Left ventricle myocardium inferior (tissue), 1 donor: Measurements from ENCODE around the gene CYTL1. TPM values are rescaled to one million over a fixed set of nuclear protein-coding genes. Genes with fewer than 3 reads are reported as not detected.
A peak's percentile ranks its signal among the peaks of the same experiment; 100 is the strongest.

Experiments
- DNase-seq: peaks from one replicate; pipeline ENCODE4 v3.0.0-alpha.2; 2020
- H3K27ac ChIP-seq: fragments of 200-600 bp; replicated peaks from 2 replicates; pipeline ENCODE4 v1.8.0; 2021
- H3K27me3 ChIP-seq: fragments of 200-600 bp; 2 replicates; pipeline ENCODE4 v1.8.0; 2021; ENCODE audit warnings: low read depth
- H3K36me3 ChIP-seq: fragments of 200-600 bp; 2 replicates; pipeline ENCODE4 v1.8.0; 2021
- H3K4me1 ChIP-seq: fragments of 200-600 bp; 2 replicates; pipeline ENCODE4 v1.8.0; 2021
- H3K4me3 ChIP-seq: fragments of 200-600 bp; 2 replicates; pipeline ENCODE4 v1.8.0; 2021; ENCODE audit warnings: mild to moderate bottlenecking, moderate library complexity
- H3K9me3 ChIP-seq: fragments of 200-600 bp; replicated peaks from 2 replicates; pipeline ENCODE4 v1.8.0; 2021
- intact Hi-C: fragments of 100-400 bp; cut with micrococcal nuclease; formaldehyde crosslinking; loops from one replicate; pipeline ENCODE4 v1.11.0; 2022
- total RNA-seq: library from RNA; stranded (reverse); fragmentation: NEBNext Ultra II Directional; extraction: Animal tissue kit (Norgen Biotek cat#: 25700); gene quantifications from one replicate; pipeline ENCODE4 v1.2.1, GENCODE V29; 2021
- TF ChIP-seq, protein P1 (sequence below): fragments of 200-600 bp; IDR thresholded peaks from 2 replicates; pipeline ENCODE4 v1.8.0; 2021; ENCODE audit warnings: antibody characterized with exemption, mild to moderate bottlenecking, borderline replicate concordance
- donor health status: DM: no; HTN: yes; CAD: no; lungs with severe emphysema.

Gene CYTL1
- total RNA-seq, 1 donor from 2014 or later, result 0.47 TPM

- TF ChIP-seq, protein P1, sequence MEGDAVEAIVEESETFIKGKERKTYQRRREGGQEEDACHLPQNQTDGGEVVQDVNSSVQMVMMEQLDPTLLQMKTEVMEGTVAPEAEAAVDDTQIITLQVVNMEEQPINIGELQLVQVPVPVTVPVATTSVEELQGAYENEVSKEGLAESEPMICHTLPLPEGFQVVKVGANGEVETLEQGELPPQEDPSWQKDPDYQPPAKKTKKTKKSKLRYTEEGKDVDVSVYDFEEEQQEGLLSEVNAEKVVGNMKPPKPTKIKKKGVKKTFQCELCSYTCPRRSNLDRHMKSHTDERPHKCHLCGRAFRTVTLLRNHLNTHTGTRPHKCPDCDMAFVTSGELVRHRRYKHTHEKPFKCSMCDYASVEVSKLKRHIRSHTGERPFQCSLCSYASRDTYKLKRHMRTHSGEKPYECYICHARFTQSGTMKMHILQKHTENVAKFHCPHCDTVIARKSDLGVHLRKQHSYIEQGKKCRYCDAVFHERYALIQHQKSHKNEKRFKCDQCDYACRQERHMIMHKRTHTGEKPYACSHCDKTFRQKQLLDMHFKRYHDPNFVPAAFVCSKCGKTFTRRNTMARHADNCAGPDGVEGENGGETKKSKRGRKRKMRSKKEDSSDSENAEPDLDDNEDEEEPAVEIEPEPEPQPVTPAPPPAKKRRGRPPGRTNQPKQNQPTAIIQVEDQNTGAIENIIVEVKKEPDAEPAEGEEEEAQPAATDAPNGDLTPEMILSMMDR, result no peak
- no peak for DNase-seq
- intact Hi-C loops, result no loop called here
- peaks cover 3% of the 10 kb centered on the region for H3K9me3 ChIP-seq
- H3K27ac ChIP-seq, result no peak overlapping the region
- H3K4me3 ChIP-seq, result no peak overlapping the region
- H3K4me1 ChIP-seq, result no peaks in the 10 kb centered on the region
- peaks cover 39% of the 10 kb centered on the region for H3K27me3 ChIP-seq
- H3K36me3 ChIP-seq, result no peaks in the 10 kb centered on the region
These were observed 21.8 kb upstream of the CYTL1 start for GRCh38 chr4:5040856-5041620.

DNA sequence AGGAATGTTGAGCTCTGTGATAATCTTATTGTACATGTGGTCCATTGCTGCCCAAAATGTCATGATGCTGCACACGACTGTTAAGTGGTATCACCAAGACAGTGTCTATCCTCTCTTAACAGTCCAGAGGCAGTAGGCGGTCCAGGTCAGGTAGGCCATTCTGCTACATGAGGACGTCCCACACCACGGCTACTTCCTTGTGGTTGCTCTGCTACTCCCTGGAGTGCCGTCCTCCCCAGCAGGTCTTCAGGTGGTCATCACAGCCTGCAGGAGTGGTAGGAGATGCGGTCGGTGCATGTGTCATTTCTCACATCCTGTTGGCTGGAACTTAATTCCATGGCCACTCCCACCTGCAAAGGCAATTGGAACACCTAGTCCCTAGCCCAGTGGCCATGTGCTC lies 20.5 kb upstream of the CYTL1 start:
- Histone ChIP-seq H3K27me3 (peaks cover 28% of the 10 kb centered on the region), H3K4me3 (no peak overlapping the region), H3K36me3 (no peaks in the 10 kb centered on the region), H3K9me3 (no peaks in the 10 kb centered on the region), H3K27ac (no peak overlapping the region), H3K4me1 (peaks cover 2% of the 10 kb centered on the region)
- no peak for DNase-seq
- intact Hi-C loops, result no loop called here
- TF ChIP-seq, protein P1, result no peak

GRCh38 chr4:5037553-5038551 lies 18.6 kb upstream of the CYTL1 start:
- H3K27ac ChIP-seq, result no peak overlapping the region
- H3K4me1 ChIP-seq, result peaks cover 20% of the 10 kb centered on the region
- H3K36me3 ChIP-seq, result no peaks in the 10 kb centered on the region
- no peaks in the 10 kb centered on the region for H3K9me3 ChIP-seq
- peaks cover 10% of the 10 kb centered on the region for H3K27me3 ChIP-seq
- intact Hi-C loops, result no loop called here
- H3K4me3 ChIP-seq, result no peak overlapping the region
- DNase-seq, result no peak
- TF ChIP-seq, protein P1, result no peak

GRCh38 chr4:5036239-5036638 lies 17.0 kb upstream of the CYTL1 start:
- Histone ChIP-seq H3K4me1 (peaks cover 23% of the 10 kb centered on the region), H3K4me3 (no peak overlapping the region), H3K9me3 (no peaks in the 10 kb centered on the region), H3K27ac (no peak overlapping the region), H3K36me3 (no peaks in the 10 kb centered on the region), H3K27me3 (peaks cover 7% of the 10 kb centered on the region)
- DNase-seq, result no peak
- TF ChIP-seq, protein P1, result no peak
- intact Hi-C loops, result no loop called here

DNA sequence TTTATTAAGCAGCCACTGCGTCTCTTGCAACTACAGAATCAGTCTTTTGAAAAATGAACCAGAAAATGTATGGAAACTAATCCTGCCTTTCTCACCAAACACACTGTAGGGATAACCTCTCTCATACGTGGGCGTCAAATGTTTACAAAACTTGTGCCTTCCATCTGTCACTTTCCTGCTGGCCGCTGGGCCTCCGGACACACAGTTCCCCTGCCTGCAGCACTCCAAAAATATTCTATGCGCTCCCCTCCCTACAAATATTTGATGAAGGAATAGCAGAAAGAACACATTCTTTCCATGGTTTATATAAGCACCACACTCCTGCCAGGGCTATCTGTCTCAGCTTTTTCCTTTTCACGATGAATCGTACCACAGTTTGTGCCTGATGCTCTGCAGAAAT lies 14.9 kb upstream of the CYTL1 start:
- peak overlapping the region; percentile 59 for H3K27ac ChIP-seq
- peaks cover 4% of the 10 kb centered on the region for H3K27me3 ChIP-seq
- no peaks in the 10 kb centered on the region for H3K9me3 ChIP-seq
- TF ChIP-seq, protein P1, result no peak
- no peak overlapping the region for H3K4me3 ChIP-seq
- no peaks in the 10 kb centered on the region for H3K36me3 ChIP-seq
- no peak for DNase-seq
- peaks cover 23% of the 10 kb centered on the region for H3K4me1 ChIP-seq
- intact Hi-C loops, result no loop called here
